HEK293T (cell line): ENCODE results near the gene ZBTB38.

Experiments used
- CTCF ChIA-PET: fragments of 350-600 bp; formaldehyde crosslinking; extraction: SDS; loops from one replicate; lab custom pipeline; 2021; ENCODE audit warnings: antibody characterized with exemption, inconsistent platforms; lab: Yijun Ruan, JAX
- POLR2A ChIA-PET: fragments of 350-600 bp; formaldehyde crosslinking; extraction: SDS; loops from one replicate; lab custom pipeline; 2020; ENCODE audit warnings: antibody characterized with exemption, inconsistent platforms; lab: Yijun Ruan, JAX
- DNase-seq: peaks from one replicate; pipeline ENCODE4 v3.0.0; 2012; ENCODE audit warnings: mixed read lengths; ENCODE audit errors: extremely low spot score
- ARNT ChIP-seq: fragments of 450-650 bp; IDR thresholded peaks from 2 replicates; pipeline ENCODE4 v1.6.1; 2017; ENCODE audit warnings: mild to moderate bottlenecking
- BHLHE40 ChIP-seq: fragments of 450-650 bp; IDR thresholded peaks from 2 replicates; pipeline ENCODE4 v1.6.1; 2016; ENCODE audit warnings: mild to moderate bottlenecking, moderate library complexity, borderline replicate concordance
- CTBP1 ChIP-seq: fragments of 450-650 bp; IDR thresholded peaks from 2 replicates; pipeline ENCODE4 v1.6.1; 2016; ENCODE audit warnings: borderline replicate concordance
- ELF4 ChIP-seq: fragments of 450-650 bp; IDR thresholded peaks from 2 replicates; pipeline ENCODE4 v1.6.1; 2017; ENCODE audit warnings: antibody characterized with exemption
- FOXA1 ChIP-seq: fragments of 450-650 bp; IDR thresholded peaks from 2 replicates; pipeline ENCODE4 v1.6.1; 2016; ENCODE audit warnings: mild to moderate bottlenecking
- FOXK2 ChIP-seq: fragments of 450-650 bp; IDR thresholded peaks from 2 replicates; pipeline ENCODE4 v1.6.1; 2016; ENCODE audit warnings: mild to moderate bottlenecking
- FOXM1 ChIP-seq: fragments of 450-650 bp; IDR thresholded peaks from 2 replicates; pipeline ENCODE4 v1.6.1; 2017; ENCODE audit warnings: mild to moderate bottlenecking, borderline replicate concordance
- HDGF ChIP-seq: fragments of 450-650 bp; IDR thresholded peaks from 2 replicates; pipeline ENCODE4 v1.6.1; 2017; ENCODE audit warnings: antibody characterized with exemption, borderline replicate concordance
- L3MBTL2 ChIP-seq: fragments of 450-650 bp; conservative IDR thresholded peaks from 2 replicates; pipeline ENCODE4 v1.6.1; 2016; ENCODE audit warnings: mild to moderate bottlenecking
- LEF1 ChIP-seq: fragments of 450-650 bp; IDR thresholded peaks from 2 replicates; pipeline ENCODE4 v1.6.1; 2017; ENCODE audit warnings: mild to moderate bottlenecking, borderline replicate concordance
- NFRKB ChIP-seq: fragments of 450-650 bp; IDR thresholded peaks from 2 replicates; pipeline ENCODE4 v1.6.1; 2016; ENCODE audit warnings: mild to moderate bottlenecking, moderate library complexity
- PKNOX1 ChIP-seq: fragments of 450-650 bp; IDR thresholded peaks from 2 replicates; pipeline ENCODE4 v1.6.1; 2016
- SP1 ChIP-seq: fragments of 450-650 bp; IDR thresholded peaks from 2 replicates; pipeline ENCODE4 v1.6.1; 2017
- SUZ12 ChIP-seq: fragments of 450-650 bp; IDR thresholded peaks from 2 replicates; pipeline ENCODE4 v1.6.1; 2016; ENCODE audit warnings: mild to moderate bottlenecking
- TARDBP ChIP-seq: fragments of 450-650 bp; IDR thresholded peaks from 2 replicates; pipeline ENCODE4 v1.6.1; 2016
- ZNF384 ChIP-seq: fragments of 450-650 bp; IDR thresholded peaks from 2 replicates; pipeline ENCODE4 v1.6.1; 2016

ZBTB38 gene

GRCh38 chr3:141348837-141349236 is 19.5 kb upstream of the ZBTB38 start:
- DNase-seq, result no peak
- ChIA-PET POLR2A (no interaction called here), CTCF (interaction anchor here (0.6 to 1.3 kb wide), 2 partner anchors 12 to 37 kb away, joined by 3 to 6 read pairs; no protein-coding TSS in a partner anchor)
- TF ChIP-seq NFRKB, result no peak
- TF ChIP-seq L3MBTL2, result no peak
- no peak for TF ChIP-seq ZNF384

GRCh38 chr3:141349711-141350110 is 18.6 kb upstream of the ZBTB38 start:
- ChIA-PET POLR2A (no interaction called here), CTCF (no interaction called here)

GRCh38 chr3:141350666-141351065 is 17.6 kb upstream of the ZBTB38 start:
- no peak for DNase-seq
- ChIA-PET CTCF (no interaction called here), POLR2A (no interaction called here)
- TF ChIP-seq PKNOX1 (no peak), SP1 (no peak), FOXK2 (no peak), ARNT (no peak), BHLHE40 (no peak), HDGF (no peak), ZNF384 (no peak)

More at GRCh38 chr3:141349711-141350110, 18.6 kb upstream of the ZBTB38 start:
- no peak for TF ChIP-seq ZNF384
- TF ChIP-seq NFRKB, result no peak
- no peak for DNase-seq

GRCh38 chr3:141352262-141352984 is 15.9 kb upstream of the ZBTB38 start:
- no peak for DNase-seq
- POLR2A ChIA-PET, result no interaction called here
- CTCF ChIA-PET, result interaction anchor here (0.6 kb wide), 1 partner anchor 34 kb away, joined by 4 read pairs; no protein-coding TSS in a partner anchor
- no peak for TF ChIP-seq FOXA1
- TF ChIP-seq SUZ12, result no peak
- no peak for TF ChIP-seq ZNF384
- no peak for TF ChIP-seq BHLHE40
- no peak for TF ChIP-seq NFRKB

GRCh38 chr3:141353652-141354495 is 14.4 kb upstream of the ZBTB38 start:
- ChIA-PET CTCF (no interaction called here), POLR2A (interaction anchor here (1.4 kb wide), 1 partner anchor 42 kb away, joined by 3 read pairs; no protein-coding TSS in a partner anchor)
- TF ChIP-seq HDGF (no peak), FOXK2 (no peak), SUZ12 (no peak), L3MBTL2 (no peak), CTBP1 (no peak), FOXA1 (no peak), SP1 (no peak), LEF1 (no peak), PKNOX1 (no peak), ZNF384 (no peak), FOXM1 (no peak), NFRKB (no peak), ELF4 (no peak), BHLHE40 (no peak), ARNT (no peak), TARDBP (no peak)
- no peak for DNase-seq

DNA sequence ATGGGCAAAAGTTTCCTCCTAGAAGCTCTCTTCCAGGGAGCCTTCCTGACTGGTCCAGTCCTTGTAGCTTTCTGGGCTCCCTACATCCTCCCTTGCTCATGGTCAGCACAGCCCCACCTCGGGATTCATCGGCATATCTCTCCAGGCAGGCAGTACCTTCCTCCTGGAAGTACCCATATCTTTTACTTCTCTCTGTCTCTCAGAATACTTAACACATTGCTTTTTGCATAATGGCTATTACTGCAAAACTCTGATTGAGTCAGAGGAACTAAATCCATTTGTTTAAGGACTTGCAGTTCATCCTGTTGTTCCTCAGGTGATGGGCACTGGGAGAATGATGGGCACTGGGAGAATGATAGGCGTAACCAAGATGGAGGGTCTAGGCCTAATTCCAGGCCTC is 13.8 kb upstream of the ZBTB38 start:
- no peak for DNase-seq
- CTCF ChIA-PET, result no interaction called here
- POLR2A ChIA-PET, result interaction anchor here (1.4 kb wide), 1 partner anchor 43 kb away, joined by 3 read pairs; no protein-coding TSS in a partner anchor
- TF ChIP-seq L3MBTL2, result no peak
- TF ChIP-seq TARDBP, result no peak
- TF ChIP-seq NFRKB, result no peak
- no peak for TF ChIP-seq ELF4
- no peak for TF ChIP-seq HDGF
- TF ChIP-seq FOXM1, result no peak
- TF ChIP-seq SUZ12, result no peak
- TF ChIP-seq PKNOX1, result no peak

DNA sequence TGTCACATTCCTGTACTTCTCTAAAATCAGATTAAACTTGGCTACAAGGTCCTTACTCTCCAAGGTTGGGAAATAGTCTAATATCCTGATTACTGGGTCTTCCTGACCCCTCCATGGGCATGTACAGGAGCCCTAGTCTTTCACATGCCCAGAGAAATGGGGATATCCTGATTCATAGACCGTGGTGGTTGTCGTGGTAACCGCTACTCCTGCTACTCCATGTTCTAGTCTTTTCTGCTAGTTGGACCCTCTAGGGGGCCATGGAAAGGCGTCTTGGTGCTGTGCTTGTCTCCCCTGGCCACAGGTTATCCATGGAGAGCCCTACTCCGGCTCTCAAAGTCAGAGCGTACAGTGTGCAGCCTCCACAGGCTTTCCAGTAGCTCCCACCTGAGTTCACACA is 13.1 kb upstream of the ZBTB38 start:
- CTCF ChIA-PET, result no interaction called here
- TF ChIP-seq SP1 (no peak), NFRKB (no peak), FOXA1 (no peak), SUZ12 (no peak), BHLHE40 (no peak), ARNT (no peak), ELF4 (no peak), CTBP1 (no peak), PKNOX1 (no peak), HDGF (no peak), LEF1 (no peak), ZNF384 (no peak), FOXK2 (no peak), L3MBTL2 (no peak), TARDBP (no peak)
- POLR2A ChIA-PET, result no interaction called here
- DNase-seq, result no peak
